ENCODE results near the gene CARS1. TPM values are rescaled to one million over a fixed set of nuclear protein-coding genes. Genes with fewer than 3 reads are reported as not detected.

The CARS1 gene
- total RNA-seq, 6 experiments from 2014 or later: 51.2 to 64.3 (median 56.1) TPM

- peak overlapping the region; percentile 38 for H3K27ac Mint-ChIP-seq
- H3K4me3 Mint-ChIP-seq: no peak overlapping the region
- no peaks in the 10 kb centered on the region for H3K9me3 Mint-ChIP-seq
- H3K4me1 Mint-ChIP-seq (ENCODE audit: low read depth): peaks cover 63% of the 10 kb centered on the region
- H3K27me3 Mint-ChIP-seq (ENCODE audit: insufficient read depth): peaks cover 5% of the 10 kb centered on the region
- TF ChIP-seq, protein P1, sequence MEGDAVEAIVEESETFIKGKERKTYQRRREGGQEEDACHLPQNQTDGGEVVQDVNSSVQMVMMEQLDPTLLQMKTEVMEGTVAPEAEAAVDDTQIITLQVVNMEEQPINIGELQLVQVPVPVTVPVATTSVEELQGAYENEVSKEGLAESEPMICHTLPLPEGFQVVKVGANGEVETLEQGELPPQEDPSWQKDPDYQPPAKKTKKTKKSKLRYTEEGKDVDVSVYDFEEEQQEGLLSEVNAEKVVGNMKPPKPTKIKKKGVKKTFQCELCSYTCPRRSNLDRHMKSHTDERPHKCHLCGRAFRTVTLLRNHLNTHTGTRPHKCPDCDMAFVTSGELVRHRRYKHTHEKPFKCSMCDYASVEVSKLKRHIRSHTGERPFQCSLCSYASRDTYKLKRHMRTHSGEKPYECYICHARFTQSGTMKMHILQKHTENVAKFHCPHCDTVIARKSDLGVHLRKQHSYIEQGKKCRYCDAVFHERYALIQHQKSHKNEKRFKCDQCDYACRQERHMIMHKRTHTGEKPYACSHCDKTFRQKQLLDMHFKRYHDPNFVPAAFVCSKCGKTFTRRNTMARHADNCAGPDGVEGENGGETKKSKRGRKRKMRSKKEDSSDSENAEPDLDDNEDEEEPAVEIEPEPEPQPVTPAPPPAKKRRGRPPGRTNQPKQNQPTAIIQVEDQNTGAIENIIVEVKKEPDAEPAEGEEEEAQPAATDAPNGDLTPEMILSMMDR (IDR thresholded peaks at IDR 0.05): no peak
- no peak for DNase-seq
- peaks cover 8% of the 10 kb centered on the region; the same call in 1 of the 2 replicates for H3K36me3 Mint-ChIP-seq (ENCODE audit: low read depth)
These were observed 4.7 kb downstream of the CARS1 start for GRCh38 chr11:3052567-3052966.

GRCh38 chr11:3052109-3052479, 5.1 kb downstream of the CARS1 start:
- peaks cover 8% of the 10 kb centered on the region; the same call in 1 of the 2 replicates for H3K36me3 Mint-ChIP-seq (ENCODE audit: low read depth)
- peaks cover 3% of the 10 kb centered on the region for H3K27me3 Mint-ChIP-seq (ENCODE audit: insufficient read depth)
- no peak for DNase-seq
- no peak overlapping the region for H3K4me3 Mint-ChIP-seq
- TF ChIP-seq, protein P1 (IDR thresholded peaks at IDR 0.05): no peak
- no peaks in the 10 kb centered on the region for H3K9me3 Mint-ChIP-seq
- H3K27ac Mint-ChIP-seq: no peak overlapping the region
- peaks cover 60% of the 10 kb centered on the region for H3K4me1 Mint-ChIP-seq (ENCODE audit: low read depth)

DNA sequence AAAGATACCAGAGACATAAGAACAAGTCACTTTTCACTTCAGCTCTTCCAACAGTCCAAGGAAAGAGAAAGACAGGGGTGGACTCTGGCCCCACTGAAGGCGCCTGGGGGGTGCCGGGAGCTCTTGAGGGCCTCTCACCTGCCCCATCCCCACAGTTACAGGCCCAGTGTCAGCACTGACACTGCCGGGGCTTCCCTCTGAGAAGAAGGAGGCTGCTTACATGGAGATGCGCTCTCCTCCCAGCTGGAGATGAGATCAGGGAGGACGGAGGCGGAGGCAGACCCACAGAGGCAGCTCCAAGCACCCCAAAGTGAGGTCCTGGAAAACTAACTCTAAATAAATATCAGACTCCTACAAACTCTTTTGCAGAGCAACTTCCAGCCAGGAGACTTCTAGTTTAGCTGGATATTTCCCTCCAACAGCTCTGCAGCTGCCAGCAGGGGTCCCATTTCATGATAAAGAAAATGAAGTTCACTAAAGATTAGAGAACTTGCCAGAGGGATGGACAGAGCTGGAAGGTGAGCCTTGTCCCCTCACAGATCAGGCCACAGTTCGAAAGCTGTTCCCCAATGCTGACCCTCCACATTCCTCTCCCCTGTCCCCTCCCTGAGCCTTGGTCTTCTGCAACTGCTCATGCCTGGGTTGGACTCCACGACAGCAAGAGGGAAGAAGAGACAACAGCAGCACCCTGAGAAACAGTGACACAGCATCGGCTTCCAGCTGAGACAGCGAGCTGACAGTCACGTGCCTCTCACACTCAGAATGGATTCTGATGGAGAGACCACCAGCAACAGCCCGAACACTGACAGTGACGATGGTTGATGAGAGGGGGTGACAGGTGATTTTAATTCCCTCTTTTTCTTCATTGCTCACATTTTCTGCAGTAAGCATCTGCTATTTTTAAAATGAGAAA, 5.8 kb downstream of the CARS1 start:
- Mint-ChIP-seq H3K9me3 (no peaks in the 10 kb centered on the region), H3K27me3 (ENCODE audit: insufficient read depth) (peaks cover 2% of the 10 kb centered on the region), H3K4me1 (ENCODE audit: low read depth) (peaks cover 59% of the 10 kb centered on the region), H3K4me3 (no peak overlapping the region), H3K36me3 (ENCODE audit: low read depth) (peaks cover 8% of the 10 kb centered on the region; the same call in 1 of the 2 replicates), H3K27ac (peak overlapping the region; percentile 91)
- no peak for DNase-seq
- TF ChIP-seq, protein P1 (IDR thresholded peaks at IDR 0.05): peak; percentile 53; the same call in 1 of the 2 replicates

DNA sequence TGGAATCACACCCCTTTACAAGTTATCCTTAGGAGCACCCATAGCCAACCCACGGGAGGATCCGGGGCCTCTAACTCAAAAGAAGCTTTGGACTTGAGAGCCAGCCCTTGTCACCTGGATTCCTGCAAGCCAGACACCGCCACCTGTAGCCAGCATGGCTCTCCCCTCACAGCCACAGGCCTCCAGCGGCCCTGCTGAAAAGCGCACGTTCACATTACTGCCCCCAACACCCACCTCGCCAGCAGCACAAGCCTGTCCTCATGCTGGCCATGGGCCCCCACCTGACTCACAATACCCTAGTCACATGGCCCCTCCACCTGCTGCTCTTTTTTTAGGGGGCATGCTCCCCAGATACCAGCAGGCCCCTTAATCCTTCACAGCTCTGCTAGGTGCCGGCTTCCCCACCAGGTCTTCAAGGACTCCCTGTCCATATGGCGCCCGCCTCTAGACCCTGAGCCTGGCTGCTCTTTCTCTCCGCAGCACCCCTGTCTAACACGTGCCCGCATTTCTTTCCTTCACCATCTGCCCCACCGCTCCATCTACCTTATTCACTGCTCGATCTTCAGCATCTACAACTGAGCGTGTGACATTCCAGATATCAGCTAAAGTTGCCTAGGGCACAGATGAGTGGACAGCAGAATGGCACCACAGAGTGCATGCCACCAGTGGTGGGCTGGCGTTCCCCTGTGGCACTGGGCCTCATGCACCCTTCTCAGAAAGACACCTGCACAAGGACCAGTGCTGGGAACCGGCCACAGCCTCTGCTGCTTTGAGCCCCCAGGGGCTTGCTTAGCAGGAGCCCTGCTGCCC, 6.6 kb downstream of the CARS1 start:
- Mint-ChIP-seq H3K9me3 (no peaks in the 10 kb centered on the region), H3K27me3 (ENCODE audit: insufficient read depth) (peaks cover 2% of the 10 kb centered on the region), H3K4me1 (ENCODE audit: low read depth) (peaks cover 50% of the 10 kb centered on the region), H3K4me3 (peak overlapping the region; percentile 78), H3K36me3 (ENCODE audit: low read depth) (peaks cover 8% of the 10 kb centered on the region; the same call in 1 of the 2 replicates), H3K27ac (peak overlapping the region; percentile 91)
- TF ChIP-seq, protein P1 (IDR thresholded peaks at IDR 0.05): no peak
- no peak for DNase-seq

DNA sequence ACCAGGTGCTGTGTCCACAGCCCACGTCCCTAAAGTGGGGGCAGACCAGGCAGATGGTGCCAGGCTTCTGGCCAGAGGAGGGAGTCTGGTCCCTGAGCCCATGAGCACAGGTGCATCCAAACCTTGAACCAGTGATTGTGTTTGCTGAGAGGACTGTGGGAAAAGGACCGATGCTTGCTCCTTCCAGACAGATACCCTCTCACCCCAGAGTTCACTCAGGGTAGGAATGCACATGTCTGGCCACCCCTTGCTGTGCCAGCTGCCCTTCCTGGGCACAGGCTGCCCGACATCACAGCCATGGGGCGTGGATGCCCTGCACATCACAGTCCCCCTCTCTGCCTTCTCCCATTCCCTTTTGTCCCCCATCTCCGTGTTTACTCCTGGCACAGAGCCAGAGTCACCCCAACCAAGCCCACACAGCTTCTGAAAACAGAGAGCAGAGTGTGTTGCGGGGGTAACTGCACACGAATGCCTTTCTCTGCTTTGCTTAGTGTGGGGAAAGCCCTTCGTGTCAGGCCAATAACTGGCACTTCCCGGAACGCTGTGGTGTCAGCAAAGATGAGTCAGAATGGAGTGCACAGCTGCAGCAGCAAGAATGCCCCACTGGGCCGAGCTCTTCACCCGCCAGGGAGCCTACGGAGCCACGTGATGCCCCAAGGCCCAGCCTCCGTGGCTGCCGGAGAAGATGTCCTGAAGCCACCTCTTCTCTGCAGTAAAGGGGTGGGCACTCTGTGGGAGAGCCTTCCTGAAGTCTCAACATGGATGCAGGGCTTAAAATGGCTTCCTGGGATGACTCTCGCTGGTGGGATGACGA, 7.6 kb downstream of the CARS1 start:
- peaks cover 41% of the 10 kb centered on the region for H3K4me1 Mint-ChIP-seq (ENCODE audit: low read depth)
- DNase-seq: peak; percentile 96
- peak overlapping the region; percentile 91 for H3K27ac Mint-ChIP-seq
- no peaks in the 10 kb centered on the region for H3K9me3 Mint-ChIP-seq
- H3K27me3 Mint-ChIP-seq (ENCODE audit: insufficient read depth): no peaks in the 10 kb centered on the region; the same call in 1 of the 2 replicates
- peak overlapping the region; percentile 78 for H3K4me3 Mint-ChIP-seq
- peaks cover 8% of the 10 kb centered on the region; the same call in 1 of the 2 replicates for H3K36me3 Mint-ChIP-seq (ENCODE audit: low read depth)
- TF ChIP-seq, protein P1 (IDR thresholded peaks at IDR 0.05): peak; percentile 54; the same call in 1 of the 2 replicates
